Duodenal mucosa (tissue), 2 donors: ENCODE data around the gene ACTG1.

ENCODE experiments used
- H3K27ac ChIP-seq: one replicate; pipeline ENCODE4 v1.7.0; 2013; ENCODE audit warnings: low read depth, low read length
- H3K27me3 ChIP-seq, 2 donors: one replicate each; pipeline ENCODE4 v1.7.0; 2013; ENCODE audit warnings: low read length in 2 of 2, control low read depth in 1 of 2; ENCODE audit not compliant: insufficient read depth in 2 of 2, control insufficient read depth in 1 of 2
- H3K36me3 ChIP-seq, 2 donors: one replicate each; pipeline ENCODE4 v1.7.0; 2013; ENCODE audit warnings: low read length in 2 of 2, control low read depth in 1 of 2; ENCODE audit not compliant: insufficient read depth in 2 of 2, control insufficient read depth in 1 of 2
- H3K4me1 ChIP-seq, 2 donors: one replicate each; pipeline ENCODE4 v1.7.0; 2013; ENCODE audit warnings: low read length in 2 of 2, control low read depth in 1 of 2; ENCODE audit not compliant: insufficient read depth in 2 of 2, control insufficient read depth in 1 of 2
- H3K4me3 ChIP-seq, 2 donors: one replicate each; pipeline ENCODE4 v1.7.0; 2013; ENCODE audit warnings: low read length in 2 of 2, low read depth in 1 of 2
- H3K9ac ChIP-seq, 2 donors: one replicate each; pipeline ENCODE4 v1.7.0; 2013; ENCODE audit warnings: low read length in 2 of 2, low read depth in 1 of 2
- H3K9me3 ChIP-seq, 2 donors: one replicate each; pipeline ENCODE4 v1.7.0; 2013; ENCODE audit warnings: low read length in 2 of 2, control low read depth in 1 of 2; ENCODE audit not compliant: control insufficient read depth in 1 of 2

ACTG1 gene

GRCh38 chr17:81537856-81538555 lies 25.4 kb upstream of the ACTG1 start:
- Histone ChIP-seq H3K9ac (no peak overlapping the region), H3K4me1 (peaks cover 4 to 12% of the 10 kb centered on the region in 2 donors), H3K27me3 (peaks cover 6 to 26% of the 10 kb centered on the region in 2 donors), H3K27ac (no peak overlapping the region), H3K4me3 (no peak overlapping the region), H3K36me3 (peaks cover 3 to 28% of the 10 kb centered on the region in 2 donors), H3K9me3 (no peaks in the 10 kb centered on the region)

- Histone ChIP-seq H3K27ac (no peak overlapping the region), H3K4me1 (peaks cover 4 to 12% of the 10 kb centered on the region in 2 donors), H3K36me3 (peaks cover 0 to 22% of the 10 kb centered on the region in 2 donors), H3K9ac (no peak overlapping the region), H3K9me3 (no peaks in the 10 kb centered on the region), H3K27me3 (peaks cover 6 to 26% of the 10 kb centered on the region in 2 donors), H3K4me3 (no peak overlapping the region)
Observed at GRCh38 chr17:81537343-81537855, 24.8 kb upstream of the ACTG1 start.

GRCh38 chr17:81536299-81537290 lies 24.0 kb upstream of the ACTG1 start:
- no peaks in the 10 kb centered on the region for H3K9me3 ChIP-seq
- H3K36me3 ChIP-seq = peaks cover 0 to 19% of the 10 kb centered on the region in 2 donors
- H3K27ac ChIP-seq = no peak overlapping the region
- peaks cover 4 to 12% of the 10 kb centered on the region in 2 donors for H3K4me1 ChIP-seq
- peaks cover 6 to 26% of the 10 kb centered on the region in 2 donors for H3K27me3 ChIP-seq
- H3K9ac ChIP-seq = no peak overlapping the region
- H3K4me3 ChIP-seq = no peak overlapping the region

- Histone ChIP-seq H3K27me3 (peaks cover 6 to 28% of the 10 kb centered on the region in 2 donors), H3K4me3 (no peak overlapping the region), H3K27ac (no peak overlapping the region), H3K9ac (no peak overlapping the region), H3K36me3 (peaks cover 0 to 11% of the 10 kb centered on the region in 2 donors), H3K4me1 (peaks cover 4 to 12% of the 10 kb centered on the region in 2 donors), H3K9me3 (no peaks in the 10 kb centered on the region)
Observed at GRCh38 chr17:81535480-81536298, 23.1 kb upstream of the ACTG1 start.

GRCh38 chr17:81535007-81535328 lies 22.4 kb upstream of the ACTG1 start:
- Histone ChIP-seq H3K36me3 (peaks cover 0 to 4% of the 10 kb centered on the region in 2 donors), H3K4me1 (peaks cover 4 to 12% of the 10 kb centered on the region in 2 donors), H3K27ac (no peak overlapping the region), H3K4me3 (no peak overlapping the region), H3K9me3 (no peaks in the 10 kb centered on the region), H3K9ac (no peak overlapping the region), H3K27me3 (peaks cover 14 to 28% of the 10 kb centered on the region in 2 donors)

- Histone ChIP-seq H3K27ac (no peak overlapping the region), H3K36me3 (no peaks in the 10 kb centered on the region), H3K9me3 (no peaks in the 10 kb centered on the region), H3K4me1 (peaks cover 4 to 12% of the 10 kb centered on the region in 2 donors), H3K27me3 (peaks cover 15 to 32% of the 10 kb centered on the region in 2 donors), H3K9ac (no peak overlapping the region), H3K4me3 (no peak overlapping the region)
Observed at GRCh38 chr17:81534157-81535006, 21.8 kb upstream of the ACTG1 start.

GRCh38 chr17:81533339-81534141 lies 20.9 kb upstream of the ACTG1 start:
- Histone ChIP-seq H3K9me3 (no peaks in the 10 kb centered on the region), H3K27ac (no peak overlapping the region), H3K36me3 (no peaks in the 10 kb centered on the region), H3K27me3 (peaks cover 24 to 40% of the 10 kb centered on the region in 2 donors), H3K4me3 (no peak overlapping the region), H3K4me1 (peaks cover 4 to 17% of the 10 kb centered on the region in 2 donors), H3K9ac (no peak overlapping the region)

GRCh38 chr17:81532490-81533287 lies 20.1 kb upstream of the ACTG1 start:
- no peaks in the 10 kb centered on the region for H3K36me3 ChIP-seq
- H3K9ac ChIP-seq = no peak overlapping the region
- H3K27ac ChIP-seq = no peak overlapping the region
- peaks cover 4 to 17% of the 10 kb centered on the region in 2 donors for H3K4me1 ChIP-seq
- H3K4me3 ChIP-seq = no peak overlapping the region
- H3K27me3 ChIP-seq = peaks cover 31 to 43% of the 10 kb centered on the region in 2 donors
- H3K9me3 ChIP-seq = no peaks in the 10 kb centered on the region
